T-cell (primary cell): Measurements from ENCODE around the gene STXBP1. TPM values are rescaled to one million over a fixed set of nuclear protein-coding genes. Genes with fewer than 3 reads are reported as not detected.

ENCODE experiments used
- ATAC-seq, 4 experiments: fragments of 200-7000 bp in 3 of 4; fragments of 150-1000 bp in 1 of 4; cut with Tn5 transposase; replicated peaks in 1 of 4; 1 replicate in 3 of 4; 2 replicates in 1 of 4; pipeline ENCODE4 v1.10.0; 2021; ENCODE audit warnings: moderate library complexity in 3 of 4, mild to moderate bottlenecking in 2 of 4, moderate number of reproducible peaks in 1 of 4
- CTCF ChIA-PET, 2 donors: fragments of 300-600 bp; sonication (Branson Sonifier 250); formaldehyde crosslinking; loops; one replicate each; lab custom pipeline; 2022; ENCODE audit warnings: antibody characterized with exemption in 2 of 2; lab: Charles Lee
- POLR2A ChIA-PET, 2 donors: fragments of 300-600 bp; sonication (Branson Sonifier 250); formaldehyde crosslinking; loops; one replicate each; lab custom pipeline; 2022; ENCODE audit warnings: antibody characterized with exemption in 2 of 2; lab: Charles Lee
- DNase-seq, 35 experiments: peaks; one replicate each; pipeline versions ENCODE4 v3.0.0 to v3.0.0-alpha.2; 2013 to 2023
- H3K27ac ChIP-seq: one replicate; pipeline ENCODE4 v1.5.1; 2013; ENCODE audit warnings: low read length
- H3K27me3 ChIP-seq, 2 experiments: replicated peaks in 1 of 2; 1 replicate in 1 of 2; 2 replicates in 1 of 2; pipeline versions ENCODE4 v1.6.1 to v1.7.0; 2013; ENCODE audit warnings: low read length in 1 of 2, mixed read lengths in 1 of 2; ENCODE audit not compliant: control insufficient read depth in 2 of 2, insufficient read depth in 2 of 2; ENCODE audit errors: extremely low read depth in 1 of 2
- H3K36me3 ChIP-seq, 2 donors: 1 replicate in 1 of 2; 2 replicates in 1 of 2; pipeline versions ENCODE4 v1.6.1 to v1.7.0; 2013; ENCODE audit warnings: low read length in 1 of 2; ENCODE audit not compliant: control insufficient read depth in 2 of 2, insufficient read depth in 1 of 2; ENCODE audit errors: extremely low read depth in 1 of 2
- H3K4me1 ChIP-seq, 2 experiments: 1 replicate in 1 of 2; 2 replicates in 1 of 2; pipeline versions ENCODE4 v1.6.1 to v1.7.0; 2013; ENCODE audit warnings: low read length in 2 of 2, mixed read lengths in 1 of 2; ENCODE audit not compliant: insufficient read depth in 2 of 2, control insufficient read depth in 1 of 2; ENCODE audit errors: extremely low read depth in 1 of 2
- H3K4me3 ChIP-seq, 2 donors: 1 replicate in 1 of 2; 2 replicates in 1 of 2; pipeline versions ENCODE4 v1.5.1 to v1.7.0; 2013; ENCODE audit warnings: mild to moderate bottlenecking in 2 of 2, low read length in 1 of 2, moderate library complexity in 1 of 2; ENCODE audit not compliant: control insufficient read depth in 1 of 2; ENCODE audit errors: extremely low read depth in 1 of 2
- H3K9me3 ChIP-seq: 2 replicates; pipeline ENCODE4 v1.7.0; 2013
- H3K27ac Mint-ChIP-seq, 2 donors: one replicate each; pipeline ENCODE4 v1.8.0; 2020 to 2021; ENCODE audit warnings: mild to moderate bottlenecking in 2 of 2, mixed read lengths in 2 of 2
- H3K27me3 Mint-ChIP-seq, 2 donors: one replicate each; pipeline ENCODE4 v1.8.0; 2021 to 2022; ENCODE audit warnings: mixed read lengths in 2 of 2
- H3K36me3 Mint-ChIP-seq: one replicate; pipeline ENCODE4 v1.8.0; 2021; ENCODE audit warnings: mixed read lengths
- H3K4me1 Mint-ChIP-seq, 3 donors: one replicate each; pipeline ENCODE4 v1.8.0; 2020 to 2022; ENCODE audit warnings: mixed read lengths in 3 of 3, mild to moderate bottlenecking in 1 of 3
- H3K4me3 Mint-ChIP-seq, 3 donors: one replicate each; pipeline ENCODE4 v1.8.0; 2020 to 2022; ENCODE audit warnings: mild to moderate bottlenecking in 3 of 3, mixed read lengths in 3 of 3, moderate library complexity in 3 of 3
- H3K9me3 Mint-ChIP-seq, 3 donors: one replicate each; pipeline ENCODE4 v1.8.0; 2020 to 2022; ENCODE audit warnings: mixed read lengths in 3 of 3
- WGBS: methylation state at CpG from one replicate; pipeline ENCODE4 v1.1.5; 2013; ENCODE audit warnings: missing lambda C conversion rate; ENCODE audit not compliant: insufficient coverage; 5-methylcytosine and 5-hydroxymethylcytosine counted together
- total RNA-seq, 35 experiments: library from RNA in 6 of 35; stranded (reverse) in 6 of 35; fragments of 120-200 nt in 1 of 35; gene quantifications; one replicate each; pipeline versions ENCODE4 v1.2.1 to v1.2.4 and lab custom pipeline; 2013 to 2026

The STXBP1 gene
- total RNA-seq, 5 donors from 2014 or later (not counting 1 experiment from before 2014, with no cell fraction given), result 3.8 to 18.2 (median 17.3) TPM

DNA sequence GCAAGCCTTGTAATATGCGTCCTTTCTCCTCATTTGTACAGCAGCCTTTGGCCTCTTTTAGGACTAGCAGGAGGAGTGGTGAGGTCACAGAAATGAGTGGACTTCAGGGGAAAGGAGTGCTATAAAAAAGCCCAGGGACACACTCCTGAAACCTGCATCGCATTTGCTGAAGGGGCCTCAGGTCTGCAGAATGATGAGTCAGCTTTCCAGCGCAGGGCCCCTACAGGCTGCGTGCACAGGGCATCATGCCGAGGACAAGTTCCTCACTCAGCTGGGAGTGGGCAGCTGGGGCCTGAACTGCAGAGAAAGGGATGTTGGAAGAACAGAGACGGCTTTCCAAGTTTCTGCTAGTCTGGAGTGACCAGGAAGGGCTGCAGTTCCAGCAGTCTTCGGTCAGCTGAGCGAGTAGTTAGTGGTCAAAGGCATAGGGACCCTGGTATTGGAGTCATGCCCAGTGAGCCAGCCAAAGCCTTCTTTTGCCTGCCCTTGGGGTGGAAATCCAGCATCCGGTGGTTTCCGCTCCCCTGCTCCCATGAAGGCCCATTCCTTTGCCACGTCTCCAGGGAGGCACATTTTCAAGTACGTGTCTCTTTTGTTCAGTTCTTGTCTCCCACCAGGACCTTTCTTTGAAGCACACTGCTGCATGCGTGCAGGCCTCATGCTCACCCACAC, 77.4 kb downstream of the STXBP1 start:
- no peak overlapping the region for H3K27ac Mint-ChIP-seq
- DNase-seq (no peak), ATAC-seq (no peak)
- no peak overlapping the region for H3K4me3 Mint-ChIP-seq
- no peaks in the 10 kb centered on the region for H3K27me3 Mint-ChIP-seq
- ChIA-PET CTCF (interaction anchor here in 1 of 2 donors (0.6 kb wide), 1 partner anchor 149 kb away, joined by 3 read pairs; no protein-coding TSS in a partner anchor), POLR2A (no interaction called here)
- peaks cover 13% of the 10 kb centered on the region for H3K36me3 Mint-ChIP-seq
- no peaks in the 10 kb centered on the region for H3K4me1 ChIP-seq
- 90% methylated on average over 13 of the region's 13 CpGs for WGBS
- H3K4me3 ChIP-seq, result no peak overlapping the region
- peaks cover 0 to 3% of the 10 kb centered on the region in 2 donors for H3K36me3 ChIP-seq
- H3K4me1 Mint-ChIP-seq, result no peaks in the 10 kb centered on the region
- H3K27ac ChIP-seq, result no peak overlapping the region
- H3K9me3 Mint-ChIP-seq, result no peaks in the 10 kb centered on the region
- no peaks in the 10 kb centered on the region for H3K27me3 ChIP-seq
- H3K9me3 ChIP-seq, result no peaks in the 10 kb centered on the region

DNA sequence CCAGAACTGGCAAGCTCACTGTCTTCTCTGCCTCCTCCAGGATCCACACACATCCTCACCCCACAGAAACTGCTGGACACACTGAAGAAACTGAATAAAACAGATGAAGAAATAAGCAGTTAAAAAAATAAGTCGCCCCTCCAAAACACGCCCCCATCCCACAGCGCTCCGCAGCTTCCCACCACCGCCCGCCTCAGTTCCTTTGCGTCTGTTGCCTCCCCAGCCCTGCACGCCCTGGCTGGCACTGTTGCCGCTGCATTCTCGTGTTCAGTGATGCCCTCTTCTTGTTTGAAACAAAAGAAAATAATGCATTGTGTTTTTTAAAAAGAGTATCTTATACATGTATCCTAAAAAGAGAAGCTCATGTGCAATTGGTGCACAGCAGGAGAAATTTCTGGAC, 78.7 kb downstream of the STXBP1 start:
- no peak for DNase-seq
- Mint-ChIP-seq H3K27ac (no peak overlapping the region), H3K4me1 (no peaks in the 10 kb centered on the region), H3K4me3 (no peak overlapping the region), H3K36me3 (peaks cover 13% of the 10 kb centered on the region), H3K9me3 (no peaks in the 10 kb centered on the region), H3K27me3 (no peaks in the 10 kb centered on the region)
- CTCF ChIA-PET, result no interaction called here
- Histone ChIP-seq H3K4me3 (no peak overlapping the region), H3K4me1 (no peaks in the 10 kb centered on the region), H3K27ac (no peak overlapping the region), H3K27me3 (no peaks in the 10 kb centered on the region), H3K36me3 (peaks cover 0 to 3% of the 10 kb centered on the region in 2 donors), H3K9me3 (no peaks in the 10 kb centered on the region)
- no peak for ATAC-seq
- WGBS, result 100% methylated on average over 1 of the region's 10 CpGs
- POLR2A ChIA-PET, result interaction anchor here in 1 of 2 donors (0.7 kb wide), 1 partner anchor 88 kb away, joined by 3 read pairs; no protein-coding TSS in a partner anchor

DNA sequence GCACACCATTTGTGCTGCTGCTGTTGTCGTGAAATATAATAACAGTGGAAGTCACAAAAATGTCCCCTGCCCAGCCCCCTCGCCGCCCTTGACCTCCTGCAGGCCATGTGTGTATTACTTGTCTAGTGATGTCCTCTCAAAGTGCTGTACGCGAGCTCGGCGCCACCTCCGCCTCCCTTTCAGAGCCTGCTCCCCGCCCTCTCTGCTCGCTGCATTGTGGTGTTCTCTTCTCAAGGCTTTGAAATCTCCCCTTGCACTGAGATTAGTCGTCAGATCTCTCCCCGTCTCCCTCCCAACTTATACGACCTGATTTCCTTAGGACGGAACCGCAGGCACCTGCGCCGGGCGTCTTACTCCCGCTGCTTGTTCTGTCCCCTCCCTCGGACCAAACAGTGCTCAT, 80.0 kb downstream of the STXBP1 start:
- peak overlapping the region in 1 of 2 donors; percentile 11 for H3K27ac Mint-ChIP-seq
- H3K9me3 Mint-ChIP-seq, result no peaks in the 10 kb centered on the region
- H3K27me3 Mint-ChIP-seq, result no peaks in the 10 kb centered on the region
- no peak for DNase-seq
- H3K36me3 Mint-ChIP-seq, result peaks cover 13% of the 10 kb centered on the region
- Histone ChIP-seq H3K4me1 (no peaks in the 10 kb centered on the region), H3K27me3 (no peaks in the 10 kb centered on the region), H3K27ac (no peak overlapping the region), H3K36me3 (peaks cover 0 to 3% of the 10 kb centered on the region in 2 donors), H3K4me3 (no peak overlapping the region), H3K9me3 (no peaks in the 10 kb centered on the region)
- no peak overlapping the region for H3K4me3 Mint-ChIP-seq
- no peak for ATAC-seq
- ChIA-PET POLR2A (no interaction called here), CTCF (no interaction called here)
- H3K4me1 Mint-ChIP-seq, result no peaks in the 10 kb centered on the region
- 89% methylated on average over 5 of the region's 20 CpGs for WGBS

- H3K9me3 ChIP-seq, result no peaks in the 10 kb centered on the region
- no peaks in the 10 kb centered on the region for H3K27me3 Mint-ChIP-seq
- H3K36me3 Mint-ChIP-seq, result peaks cover 13% of the 10 kb centered on the region
- H3K9me3 Mint-ChIP-seq, result no peaks in the 10 kb centered on the region
- H3K27ac ChIP-seq, result no peak overlapping the region
- no peak for DNase-seq
- H3K36me3 ChIP-seq, result peaks cover 0 to 3% of the 10 kb centered on the region in 2 donors
- H3K4me1 ChIP-seq, result no peaks in the 10 kb centered on the region
- H3K4me3 ChIP-seq, result no peak overlapping the region
- POLR2A ChIA-PET, result no interaction called here
- H3K4me3 Mint-ChIP-seq, result no peak overlapping the region
- CTCF ChIA-PET, result interaction anchor here in 1 of 2 donors (0.6 kb wide), 1 partner anchor 52 kb away, joined by 3 read pairs; no protein-coding TSS in a partner anchor
- WGBS, result 90% methylated on average over 6 of the region's 10 CpGs
- H3K27me3 ChIP-seq, result no peaks in the 10 kb centered on the region
- no peak overlapping the region for H3K27ac Mint-ChIP-seq
- ATAC-seq, result no peak
- peaks cover 0 to 2% (median 0%) of the 10 kb centered on the region in 3 donors for H3K4me1 Mint-ChIP-seq
These were observed 81.1 kb downstream of the STXBP1 start for GRCh38 chr9:127693143-127693542.

- H3K4me3 ChIP-seq, result no peak overlapping the region
- no peaks in the 10 kb centered on the region for H3K4me1 ChIP-seq
- POLR2A ChIA-PET, result no interaction called here
- H3K9me3 ChIP-seq, result no peaks in the 10 kb centered on the region
- no peak for ATAC-seq
- H3K4me1 Mint-ChIP-seq, result peaks cover 0 to 2% (median 0%) of the 10 kb centered on the region in 3 donors
- peaks cover 13% of the 10 kb centered on the region for H3K36me3 Mint-ChIP-seq
- H3K36me3 ChIP-seq, result peaks cover 0 to 3% of the 10 kb centered on the region in 2 donors
- DNase-seq, result no peak
- H3K27me3 Mint-ChIP-seq, result no peaks in the 10 kb centered on the region
- no CpG with 5 or more reads among the region's 4 CpGs for WGBS
- H3K9me3 Mint-ChIP-seq, result no peaks in the 10 kb centered on the region
- H3K27ac Mint-ChIP-seq, result no peak overlapping the region
- H3K27me3 ChIP-seq, result no peaks in the 10 kb centered on the region
- no peak overlapping the region for H3K27ac ChIP-seq
- CTCF ChIA-PET, result no interaction called here
- no peak overlapping the region for H3K4me3 Mint-ChIP-seq
These were observed 81.6 kb downstream of the STXBP1 start for GRCh38 chr9:127693697-127694096.

DNA sequence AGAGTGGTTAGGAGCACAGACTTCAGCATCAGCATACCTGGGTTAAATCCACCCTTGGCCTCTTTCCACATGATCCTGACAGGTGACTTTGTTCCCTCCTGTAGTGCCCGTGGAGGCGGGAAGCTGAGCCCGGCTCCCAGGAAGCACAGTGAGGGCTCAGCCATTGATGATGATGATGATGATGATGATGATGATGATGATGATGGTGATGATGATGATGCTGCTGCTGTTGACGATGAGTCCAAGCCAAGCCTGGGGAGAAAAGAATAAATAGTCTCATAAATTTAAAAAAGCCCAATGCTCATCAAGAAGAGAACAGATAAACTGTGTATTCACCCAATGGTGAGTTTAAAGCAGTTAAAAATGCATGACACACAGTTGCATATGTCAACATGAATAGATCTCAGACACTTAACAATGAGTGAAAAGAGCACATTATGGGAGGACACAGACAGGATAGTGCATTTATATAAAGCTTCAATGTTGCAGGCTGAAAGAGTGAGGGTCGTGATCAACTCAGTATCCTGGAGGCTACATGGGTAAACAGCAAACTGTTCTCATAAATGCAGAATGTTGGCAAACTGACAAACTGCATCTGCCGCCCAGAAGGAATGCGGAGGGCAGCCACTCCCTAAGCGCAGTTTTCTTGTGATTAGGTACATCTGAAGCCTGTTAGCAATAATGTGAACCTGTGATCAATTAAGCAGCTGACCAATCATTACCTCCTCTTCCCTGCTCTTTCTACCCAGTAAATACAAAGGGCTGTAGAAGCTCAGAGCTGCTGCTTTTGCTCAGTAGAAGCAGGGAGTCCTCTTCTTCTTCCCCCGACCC, 83.0 kb downstream of the STXBP1 start:
- 95% methylated on average over 4 of the region's 9 CpGs for WGBS
- H3K36me3 ChIP-seq, result peaks cover 0 to 3% of the 10 kb centered on the region in 2 donors
- H3K9me3 ChIP-seq, result no peaks in the 10 kb centered on the region
- no peaks in the 10 kb centered on the region for H3K9me3 Mint-ChIP-seq
- H3K36me3 Mint-ChIP-seq, result peaks cover 13% of the 10 kb centered on the region
- DNase-seq, result no peak
- no peaks in the 10 kb centered on the region for H3K27me3 ChIP-seq
- no peaks in the 10 kb centered on the region for H3K27me3 Mint-ChIP-seq
- H3K27ac ChIP-seq, result no peak overlapping the region
- no peak overlapping the region for H3K4me3 ChIP-seq
- no peak overlapping the region for H3K27ac Mint-ChIP-seq
- peaks cover 10 to 14% (median 11%) of the 10 kb centered on the region in 3 donors for H3K4me1 Mint-ChIP-seq
- no peak for ATAC-seq
- ChIA-PET CTCF (no interaction called here), POLR2A (interaction anchor here in 1 of 2 donors (0.6 kb wide), 1 partner anchor 9 kb away, joined by 3 read pairs; no protein-coding TSS in a partner anchor)
- H3K4me3 Mint-ChIP-seq, result no peak overlapping the region
- peaks cover 3 to 11% of the 10 kb centered on the region in 2 experiments for H3K4me1 ChIP-seq
